CD14-positive monocyte (primary cell): ENCODE results near the gene TMTC2. TPM values are rescaled to one million over a fixed set of nuclear protein-coding genes. Genes with fewer than 3 reads are reported as not detected.

Experiments used
- DNase-seq, 3 donors: peaks; one replicate each; pipeline ENCODE4 v3.0.0-alpha.2; 2011 to 2022
- H2AFZ ChIP-seq: 2 replicates; pipeline ENCODE4 v1.6.0; 2012; ENCODE audit warnings: mild to moderate bottlenecking, low read depth, low read length, inconsistent platforms; ENCODE audit not compliant: insufficient read depth, poor library complexity, severe bottlenecking
- H3K27ac ChIP-seq, 2 donors: 1 replicate in 1 of 2; 2 replicates in 1 of 2; pipeline ENCODE4 v1.5.1; 2012 to 2013; ENCODE audit warnings: low read length in 2 of 2, control low read depth in 1 of 2, inconsistent platforms in 1 of 2, low read depth in 1 of 2, mild to moderate bottlenecking in 1 of 2
- H3K27me3 ChIP-seq, 2 donors: one replicate each; pipeline versions ENCODE4 v1.6.0 to v1.6.1; 2011 to 2013; ENCODE audit warnings: low read length in 2 of 2; ENCODE audit not compliant: control insufficient read depth in 2 of 2, insufficient read depth in 2 of 2
- H3K36me3 ChIP-seq, 2 donors: replicated peaks in 1 of 2; 1 replicate in 1 of 2; 2 replicates in 1 of 2; pipeline versions ENCODE4 v1.5.1 to v1.6.1; 2012 to 2013; ENCODE audit warnings: low read length in 2 of 2, control low read depth in 1 of 2, inconsistent platforms in 1 of 2, mild to moderate bottlenecking in 1 of 2; ENCODE audit not compliant: insufficient read depth in 2 of 2, control insufficient read depth in 1 of 2
- H3K4me1 ChIP-seq, 2 donors: 1 replicate in 1 of 2; 2 replicates in 1 of 2; pipeline versions ENCODE4 v1.5.1 to v1.6.1; 2012 to 2013; ENCODE audit warnings: low read length in 2 of 2, control low read depth in 1 of 2, inconsistent platforms in 1 of 2, mild to moderate bottlenecking in 1 of 2, moderate library complexity in 1 of 2; ENCODE audit not compliant: insufficient read depth in 2 of 2, control insufficient read depth in 1 of 2
- H3K4me2 ChIP-seq: replicated peaks from 2 replicates; pipeline ENCODE3; 2012; ENCODE audit warnings: low read length, moderate library complexity, mild to moderate bottlenecking; ENCODE audit not compliant: poor library complexity, severe bottlenecking; ENCODE audit errors: extremely low read depth
- H3K4me3 ChIP-seq, 3 experiments: fragments of 200-600 bp in 1 of 3; sonication (generic) in 1 of 3; replicated peaks in 1 of 3; 1 replicate in 2 of 3; 2 replicates in 1 of 3; pipeline ENCODE4 v1.5.1; 2011 to 2013; ENCODE audit warnings: low read length in 3 of 3, mild to moderate bottlenecking in 3 of 3, control low read depth in 2 of 3, low read depth in 2 of 3, inconsistent platforms in 1 of 3, moderate library complexity in 1 of 3
- H3K79me2 ChIP-seq: 2 replicates; pipeline ENCODE4 v1.6.0; 2012; ENCODE audit warnings: mild to moderate bottlenecking, control low read depth, inconsistent platforms, low read length, moderate library complexity; ENCODE audit not compliant: insufficient read depth
- H3K9ac ChIP-seq: 2 replicates; pipeline ENCODE4 v1.6.0; 2017; ENCODE audit warnings: low read length, mild to moderate bottlenecking; ENCODE audit not compliant: insufficient read depth, poor library complexity, severe bottlenecking
- H3K9me3 ChIP-seq, 2 donors: replicated peaks in 1 of 2; 1 replicate in 1 of 2; 2 replicates in 1 of 2; pipeline versions ENCODE4 v1.5.1 to v1.6.1; 2012 to 2013; ENCODE audit warnings: low read length in 2 of 2, control low read depth in 1 of 2; ENCODE audit not compliant: control insufficient read depth in 1 of 2, insufficient read depth in 1 of 2
- H4K20me1 ChIP-seq: 2 replicates; pipeline ENCODE4 v1.6.0; 2012; ENCODE audit warnings: mild to moderate bottlenecking, low read length, control low read depth, moderate library complexity; ENCODE audit not compliant: insufficient read depth
- H3K27ac Mint-ChIP-seq, 7 donors: one replicate each; pipeline ENCODE4 v1.8.0; 2020; ENCODE audit warnings: mild to moderate bottlenecking in 7 of 7, mixed read lengths in 7 of 7, moderate library complexity in 6 of 7, inconsistent platforms in 2 of 7
- H3K27me3 Mint-ChIP-seq, 3 donors: one replicate each; pipeline ENCODE4 v1.8.0; 2021 to 2022; ENCODE audit warnings: low read depth in 3 of 3, mild to moderate bottlenecking in 3 of 3, mixed read lengths in 3 of 3, moderate library complexity in 3 of 3, inconsistent platforms in 1 of 3
- H3K36me3 Mint-ChIP-seq, 2 donors: one replicate each; pipeline ENCODE4 v1.8.0; 2020; ENCODE audit warnings: mixed read lengths in 2 of 2, inconsistent platforms in 1 of 2, mild to moderate bottlenecking in 1 of 2
- H3K4me1 Mint-ChIP-seq: one replicate; pipeline ENCODE4 v1.8.0; 2020; ENCODE audit warnings: mild to moderate bottlenecking, mixed read lengths
- H3K4me3 Mint-ChIP-seq, 2 donors: one replicate each; pipeline ENCODE4 v1.8.0; 2020; ENCODE audit warnings: mild to moderate bottlenecking in 2 of 2, mixed read lengths in 2 of 2, moderate library complexity in 1 of 2
- H3K9me3 Mint-ChIP-seq, 7 donors: one replicate each; pipeline ENCODE4 v1.8.0; 2020 to 2022; ENCODE audit warnings: mixed read lengths in 7 of 7, mild to moderate bottlenecking in 6 of 7, moderate library complexity in 6 of 7, inconsistent platforms in 2 of 7
- CTCF ChIP-seq: fragments of 200-600 bp; IDR thresholded peaks from one replicate; pipeline ENCODE4 v1.8.0; 2022; ENCODE audit warnings: antibody characterized with exemption, mild to moderate bottlenecking
- WGBS: methylation state at CpG from one replicate; pipeline ENCODE4 v1.1.5; 2013; ENCODE audit warnings: missing lambda C conversion rate; ENCODE audit not compliant: insufficient coverage; 5-methylcytosine and 5-hydroxymethylcytosine counted together
- intact Hi-C, 2 donors: fragments of 100-400 bp; cut with micrococcal nuclease; formaldehyde crosslinking; loops; one replicate each; pipeline versions ENCODE4 v1.15.0 to v1.15.1; 2023
- polyA plus RNA-seq, 3 donors: library from polyadenylated mRNA; depleted of rRNA in 1 of 3; unstranded in 2 of 3; stranded (reverse) in 1 of 3; fragments of 300-500 nt in 2 of 3; fragments of >200 nt in 1 of 3; fragmentation: Illumina TruSeq in 2 of 3; gene quantifications; 1 replicate in 2 of 3; 2 replicates in 1 of 3; pipeline ENCODE4 v1.2.3, GENCODE V29; 2012 to 2021

Gene TMTC2
- polyA plus RNA-seq, 3 donors = 2.5 to 15.7 (median 3.3) TPM

- H3K27ac Mint-ChIP-seq = peak overlapping the region in 1 of 7 donors; percentile 79
- DNase-seq = no peak
Measured at GRCh38 chr12:83003026-83003425, 316.3 kb downstream of the TMTC2 start.

GRCh38 chr12:83005534-83006197, 319.0 kb downstream of the TMTC2 start:
- DNase-seq = no peak
- H3K27ac ChIP-seq = no peak overlapping the region
- no peak overlapping the region for H2AFZ ChIP-seq
- no peak overlapping the region for H3K4me3 ChIP-seq
- intact Hi-C loops = no loop called here
- H3K9me3 Mint-ChIP-seq = peaks cover 21 to 39% (median 31%) of the 10 kb centered on the region in 7 donors
- no peaks in the 10 kb centered on the region for H3K4me1 ChIP-seq
- no peaks in the 10 kb centered on the region for H3K79me2 ChIP-seq
- no peak overlapping the region for H3K27ac Mint-ChIP-seq
- peaks cover 7% of the 10 kb centered on the region for H3K4me1 Mint-ChIP-seq
- H3K4me3 Mint-ChIP-seq = no peak overlapping the region
- H3K9ac ChIP-seq = no peak overlapping the region
- peaks cover 19 to 21% of the 10 kb centered on the region in 2 donors for H3K9me3 ChIP-seq
- WGBS = 87% methylated on average over 6 of the region's 6 CpGs
- no peaks in the 10 kb centered on the region for H3K27me3 ChIP-seq
- H3K36me3 Mint-ChIP-seq = peaks cover 61 to 84% of the 10 kb centered on the region in 2 donors
- H3K4me2 ChIP-seq = no peak overlapping the region
- H3K27me3 Mint-ChIP-seq = no peaks in the 10 kb centered on the region
- no peak for TF ChIP-seq CTCF
- peaks cover 27 to 57% of the 10 kb centered on the region in 2 donors for H3K36me3 ChIP-seq
- no peaks in the 10 kb centered on the region for H4K20me1 ChIP-seq

More at GRCh38 chr12:83003026-83003425, 316.3 kb downstream of the TMTC2 start:
- Histone ChIP-seq H2AFZ (no peak overlapping the region), H3K4me1 (no peaks in the 10 kb centered on the region), H3K36me3 (peaks cover 14 to 41% of the 10 kb centered on the region in 2 donors), H3K27me3 (no peaks in the 10 kb centered on the region), H4K20me1 (no peaks in the 10 kb centered on the region), H3K79me2 (no peaks in the 10 kb centered on the region), H3K4me3 (no peak overlapping the region), H3K9me3 (peaks cover 0 to 8% of the 10 kb centered on the region in 2 donors), H3K27ac (no peak overlapping the region), H3K4me2 (no peak overlapping the region), H3K9ac (no peak overlapping the region)
- TF ChIP-seq CTCF = no peak
- no peaks in the 10 kb centered on the region for H3K27me3 Mint-ChIP-seq
- H3K4me1 Mint-ChIP-seq = peaks cover 5% of the 10 kb centered on the region
- intact Hi-C loops = no loop called here
- H3K4me3 Mint-ChIP-seq = no peak overlapping the region
- WGBS = no CpG with 5 or more reads among the region's 2 CpGs
- H3K9me3 Mint-ChIP-seq = peaks cover 5 to 20% (median 16%) of the 10 kb centered on the region in 7 donors
- H3K36me3 Mint-ChIP-seq = peaks cover 52 to 77% of the 10 kb centered on the region in 2 donors
